ENCODE data around the gene IFITM5.

- TF ChIP-seq CTCF (IDR thresholded peaks at IDR 0.05) (no peak), POLR2A (IDR thresholded peaks at IDR 0.05) (no peak)
Measured at GRCh38 chr11:316891-317301, 17.6 kb upstream of the IFITM5 start.

Measured in right lobe of liver (tissue), 4 donors.